ENCODE data around the gene SEMA5B.
A peak's percentile ranks its signal among the peaks of the same experiment; 100 is the strongest.

The SEMA5B gene

GRCh38 chr3:122987736-122988319 lies 39.7 kb downstream of the SEMA5B start:
- DNase-seq: no peak
- no peak for TF ChIP-seq GATA1 (IDR thresholded peaks at IDR 0.05; ENCODE audit: low read depth, low read length)
- no peak for TF ChIP-seq POLR2A (IDR thresholded peaks at IDR 0.05; ENCODE audit: low read length)

GRCh38 chr3:122987231-122987630 lies 40.3 kb downstream of the SEMA5B start:
- TF ChIP-seq GATA1 (IDR thresholded peaks at IDR 0.05; ENCODE audit: low read depth, low read length) (no peak), POLR2A (IDR thresholded peaks at IDR 0.05; ENCODE audit: low read length) (no peak)
- no peak for DNase-seq

DNA sequence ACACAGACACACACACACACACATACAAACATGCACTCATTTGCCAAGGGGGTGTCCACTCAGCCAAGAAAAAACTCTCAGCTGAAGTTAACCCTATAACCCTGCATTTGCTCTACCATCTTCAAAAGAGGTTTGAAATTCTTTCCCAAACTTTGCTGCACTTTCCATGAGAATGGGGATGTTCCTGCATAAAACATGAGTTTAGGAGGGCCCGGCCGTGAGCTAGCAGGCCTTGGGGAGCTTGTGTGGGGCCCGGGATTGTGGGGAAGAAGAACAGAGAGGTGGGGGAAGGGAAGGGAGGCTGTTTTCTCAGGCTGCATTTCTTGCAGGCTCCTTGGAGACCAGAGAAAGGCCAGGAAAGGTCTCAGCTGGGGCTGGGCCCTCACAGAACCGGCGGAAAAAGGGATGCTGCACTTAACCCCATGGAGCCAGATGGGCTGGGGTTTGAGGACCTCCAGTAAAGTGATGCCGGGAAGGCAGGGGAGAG lies 40.8 kb downstream of the SEMA5B start:
- DNase-seq: no peak
- TF ChIP-seq GATA1 (IDR thresholded peaks at IDR 0.05; ENCODE audit: low read depth, low read length) (no peak), POLR2A (IDR thresholded peaks at IDR 0.05; ENCODE audit: low read length) (no peak)

- TF ChIP-seq GATA1 (IDR thresholded peaks at IDR 0.05; ENCODE audit: low read depth, low read length) (no peak), POLR2A (IDR thresholded peaks at IDR 0.05; ENCODE audit: low read length) (no peak)
- DNase-seq: no peak
Observed at GRCh38 chr3:122985539-122985938, 42.0 kb downstream of the SEMA5B start.

DNA sequence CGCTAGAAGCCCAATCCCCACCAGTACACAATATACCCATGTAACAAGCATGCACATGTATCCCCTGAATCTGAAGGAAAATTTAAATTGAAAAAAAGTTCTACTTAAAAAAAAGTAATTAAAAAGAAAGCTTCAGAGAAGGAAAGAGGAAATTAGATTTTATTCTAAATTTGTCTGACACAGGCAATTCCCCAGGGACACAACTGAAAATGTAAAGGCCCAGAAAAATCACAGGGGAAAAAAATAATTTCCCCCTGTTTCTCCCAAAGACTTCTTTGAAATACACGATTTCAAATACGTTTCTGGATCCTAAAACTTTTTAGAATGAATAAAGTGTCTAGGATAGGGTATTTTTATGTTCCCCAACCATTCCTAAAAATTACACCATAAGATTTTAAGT lies 42.9 kb downstream of the SEMA5B start:
- DNase-seq: no peak
- no peak for TF ChIP-seq GATA1 (IDR thresholded peaks at IDR 0.05; ENCODE audit: low read depth, low read length)
- TF ChIP-seq POLR2A (IDR thresholded peaks at IDR 0.05; ENCODE audit: low read length): no peak

DNA sequence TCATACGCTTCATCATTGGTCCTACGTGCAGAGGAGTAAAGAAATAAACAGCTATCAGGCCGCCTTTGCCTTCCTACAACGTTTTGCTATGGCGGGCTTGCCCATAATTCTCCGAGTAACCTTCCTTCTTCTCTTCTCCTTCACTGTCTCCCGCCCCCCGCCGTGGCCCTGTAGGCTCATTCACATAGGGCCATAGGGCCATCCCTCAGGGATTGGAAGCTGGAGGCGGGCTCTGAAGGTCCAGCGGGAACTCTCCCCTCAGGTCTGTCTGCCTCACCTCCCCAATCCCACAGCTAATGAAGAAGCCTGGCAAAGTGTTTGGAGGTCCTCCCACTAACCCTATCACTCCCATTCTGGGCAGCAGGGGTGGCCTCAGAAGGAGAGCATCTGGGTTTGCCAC lies 43.6 kb downstream of the SEMA5B start:
- DNase-seq: no peak

GRCh38 chr3:122982216-122983185 lies 45.1 kb downstream of the SEMA5B start:
- no peak for DNase-seq
- no peak for TF ChIP-seq POLR2A (IDR thresholded peaks at IDR 0.05; ENCODE audit: low read length)
- TF ChIP-seq GATA1 (IDR thresholded peaks at IDR 0.05; ENCODE audit: low read depth, low read length): no peak

More for the DNA sequence above, 43.6 kb downstream of the SEMA5B start:
- no peak for TF ChIP-seq GATA1 (IDR thresholded peaks at IDR 0.05; ENCODE audit: low read depth, low read length)
- TF ChIP-seq POLR2A (IDR thresholded peaks at IDR 0.05; ENCODE audit: low read length): no peak

DNA sequence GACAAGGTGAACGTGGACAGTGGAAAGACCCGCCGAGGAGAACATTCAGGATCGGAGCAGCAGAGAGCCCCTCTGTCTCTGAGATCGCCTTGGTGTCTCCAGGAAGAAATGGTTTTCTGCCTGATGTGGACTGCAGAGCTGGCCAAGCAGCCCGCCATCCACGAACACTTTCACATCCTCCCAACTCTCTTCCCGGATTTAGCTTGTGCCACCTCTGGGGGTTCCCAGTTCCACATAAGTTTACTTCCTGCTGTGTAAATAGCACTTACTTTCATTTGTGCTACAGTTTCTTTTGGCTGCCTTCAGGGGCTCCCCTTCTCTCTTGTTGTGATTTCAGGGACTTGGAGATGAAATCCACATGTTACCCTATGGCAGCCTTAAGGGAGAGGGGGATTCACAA lies 48.4 kb downstream of the SEMA5B start:
- TF ChIP-seq GATA1 (IDR thresholded peaks at IDR 0.05; ENCODE audit: low read depth, low read length) (no peak), POLR2A (IDR thresholded peaks at IDR 0.05; ENCODE audit: low read length) (no peak)
- no peak for DNase-seq

DNA sequence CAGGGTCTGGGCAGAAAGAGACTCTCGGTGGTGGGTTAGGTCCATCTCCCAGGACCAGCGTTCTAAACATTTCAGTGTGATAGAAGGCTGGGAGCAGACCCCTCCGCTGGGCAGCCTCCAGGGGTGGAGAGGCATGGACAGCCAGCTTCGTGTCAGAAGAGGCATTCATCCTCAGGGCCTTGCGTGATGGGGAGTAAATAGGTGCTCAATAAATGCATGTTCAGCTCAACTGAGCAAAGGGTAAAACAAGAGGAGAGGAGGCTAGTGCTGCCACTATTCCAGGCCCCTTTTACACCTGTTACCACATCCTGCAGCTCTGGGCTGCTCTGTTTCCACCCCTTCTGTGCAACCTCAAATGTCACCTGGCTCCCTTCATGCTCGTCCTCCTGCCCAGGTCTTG lies 49.0 kb downstream of the SEMA5B start:
- TF ChIP-seq GATA1 (IDR thresholded peaks at IDR 0.05; ENCODE audit: low read depth, low read length) (no peak), POLR2A (IDR thresholded peaks at IDR 0.05; ENCODE audit: low read length) (no peak)
- no peak for DNase-seq

DNA sequence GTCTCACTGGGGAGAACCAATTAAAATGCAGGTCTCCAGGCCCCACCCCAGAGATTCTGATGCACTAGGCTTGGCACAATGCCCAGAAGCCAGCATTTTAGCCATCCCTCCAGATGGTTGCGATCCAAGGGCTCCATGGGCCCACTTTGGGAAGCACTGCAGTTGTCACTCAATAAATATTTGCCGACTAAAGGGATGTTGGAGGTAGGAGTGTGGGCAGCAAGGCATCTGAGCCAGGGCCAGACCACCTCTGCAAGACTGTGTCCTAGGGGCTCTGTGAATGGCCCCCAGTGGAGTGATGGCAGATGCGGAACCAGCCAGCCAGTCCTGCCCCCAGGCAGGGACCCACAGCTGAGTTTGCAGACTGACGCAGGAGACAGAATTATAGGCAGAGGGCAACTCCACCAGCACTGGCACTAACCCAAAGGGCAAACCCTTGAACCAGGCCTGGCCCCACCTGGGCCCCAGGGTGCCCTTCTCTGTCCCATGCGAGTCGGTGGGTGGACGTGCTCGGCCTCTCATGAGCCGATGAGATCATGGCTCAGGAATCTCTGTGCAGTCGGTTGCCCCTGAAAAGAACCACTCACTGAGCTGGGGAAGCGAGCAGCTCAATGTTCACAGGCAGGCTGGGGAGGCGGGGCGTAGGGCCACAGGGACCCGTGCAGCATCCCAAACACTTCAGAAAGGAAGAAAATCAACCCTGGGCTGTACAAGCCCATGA lies 49.7 kb downstream of the SEMA5B start:
- TF ChIP-seq GATA1 (IDR thresholded peaks at IDR 0.05; ENCODE audit: low read depth, low read length): no peak
- no peak for TF ChIP-seq POLR2A (IDR thresholded peaks at IDR 0.05; ENCODE audit: low read length)
- peak in 1 of 2 experiments; percentile 10 for DNase-seq

GRCh38 chr3:122975924-122976293 lies 51.7 kb downstream of the SEMA5B start:
- no peak for TF ChIP-seq GATA1 (IDR thresholded peaks at IDR 0.05; ENCODE audit: low read depth, low read length)
- TF ChIP-seq POLR2A (IDR thresholded peaks at IDR 0.05; ENCODE audit: low read length): no peak
- no peak for DNase-seq

GRCh38 chr3:122975163-122975923 lies 52.2 kb downstream of the SEMA5B start:
- TF ChIP-seq POLR2A (IDR thresholded peaks at IDR 0.05; ENCODE audit: low read length): no peak
- TF ChIP-seq GATA1 (IDR thresholded peaks at IDR 0.05; ENCODE audit: low read depth, low read length): no peak
- no peak for DNase-seq

DNA sequence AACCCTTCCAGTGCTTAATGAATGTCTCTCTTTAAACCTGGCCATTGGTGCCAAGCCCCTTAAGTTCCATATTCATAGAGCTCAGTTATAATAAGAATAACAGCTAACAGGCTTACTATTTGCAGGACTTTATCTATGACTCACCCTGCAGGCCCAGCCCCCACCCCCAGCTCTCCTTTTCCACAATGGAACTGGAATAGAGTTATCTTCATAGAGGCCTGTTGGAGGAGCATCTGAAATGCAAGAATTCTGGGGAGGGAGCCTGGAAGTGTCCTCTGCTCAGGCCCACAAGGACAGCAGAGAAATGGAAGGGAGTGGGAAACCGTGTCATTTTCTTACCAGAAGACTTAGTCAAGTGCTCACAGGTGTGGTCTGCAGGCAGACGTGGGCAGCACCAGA lies 52.8 kb downstream of the SEMA5B start:
- no peak for DNase-seq
- TF ChIP-seq POLR2A (IDR thresholded peaks at IDR 0.05; ENCODE audit: low read length) (no peak), GATA1 (IDR thresholded peaks at IDR 0.05; ENCODE audit: low read depth, low read length) (no peak)

All from erythroblast (primary cell).